Activated naive CD8-positive, alpha-beta T cell (primary cell): Measurements from ENCODE around the gene AP5Z1.

ENCODE experiments used
- H3K27ac Mint-ChIP-seq: one replicate; pipeline ENCODE4 v1.8.0; 2021; ENCODE audit warnings: mixed read lengths
- H3K27me3 Mint-ChIP-seq: one replicate; pipeline ENCODE4 v1.8.0; 2021; ENCODE audit warnings: mixed read lengths
- H3K36me3 Mint-ChIP-seq: one replicate; pipeline ENCODE4 v1.8.0; 2021; ENCODE audit warnings: mixed read lengths
- H3K4me1 Mint-ChIP-seq: one replicate; pipeline ENCODE4 v1.8.0; 2021; ENCODE audit warnings: low read depth, mixed read lengths
- H3K4me3 Mint-ChIP-seq: one replicate; pipeline ENCODE4 v1.8.0; 2021; ENCODE audit warnings: mild to moderate bottlenecking, mixed read lengths
- H3K9me3 Mint-ChIP-seq: one replicate; pipeline ENCODE4 v1.8.0; 2021; ENCODE audit warnings: low read depth, mixed read lengths

The AP5Z1 gene

GRCh38 chr7:4837041-4837802 is 61.8 kb downstream of the AP5Z1 start:
- Mint-ChIP-seq H3K9me3 (no peaks in the 10 kb centered on the region), H3K4me3 (no peak overlapping the region), H3K36me3 (no peaks in the 10 kb centered on the region), H3K4me1 (no peaks in the 10 kb centered on the region), H3K27me3 (no peaks in the 10 kb centered on the region), H3K27ac (no peak overlapping the region)

GRCh38 chr7:4837803-4838625 is 62.6 kb downstream of the AP5Z1 start:
- Mint-ChIP-seq H3K36me3 (no peaks in the 10 kb centered on the region), H3K9me3 (no peaks in the 10 kb centered on the region)

GRCh38 chr7:4838626-4839334 is 63.4 kb downstream of the AP5Z1 start:
- Mint-ChIP-seq H3K27ac (no peak overlapping the region), H3K36me3 (no peaks in the 10 kb centered on the region), H3K27me3 (no peaks in the 10 kb centered on the region), H3K9me3 (no peaks in the 10 kb centered on the region), H3K4me1 (no peaks in the 10 kb centered on the region), H3K4me3 (no peak overlapping the region)

More at GRCh38 chr7:4837803-4838625, 62.6 kb downstream of the AP5Z1 start:
- H3K27me3 Mint-ChIP-seq = no peaks in the 10 kb centered on the region
- H3K4me1 Mint-ChIP-seq = no peaks in the 10 kb centered on the region
- H3K27ac Mint-ChIP-seq = no peak overlapping the region
- H3K4me3 Mint-ChIP-seq = no peak overlapping the region

- H3K4me3 Mint-ChIP-seq = no peak overlapping the region
- no peak overlapping the region for H3K27ac Mint-ChIP-seq
- H3K9me3 Mint-ChIP-seq = no peaks in the 10 kb centered on the region
- H3K36me3 Mint-ChIP-seq = no peaks in the 10 kb centered on the region
- H3K27me3 Mint-ChIP-seq = no peaks in the 10 kb centered on the region
- no peaks in the 10 kb centered on the region for H3K4me1 Mint-ChIP-seq
Observed at GRCh38 chr7:4840079-4840501, 64.7 kb downstream of the AP5Z1 start.
